Parathyroid adenoma (tissue), 2 donors: Measurements from ENCODE around the gene AKAP3.

Experiments
- H2AFZ ChIP-seq: fragments of 300-600 bp; sonication (generic); one replicate; pipeline ENCODE4 v1.7.0; 2017; ENCODE audit warnings: antibody characterized with exemption, mild to moderate bottlenecking
- H3K27ac ChIP-seq: fragments of 300-600 bp; sonication (generic); one replicate; pipeline ENCODE4 v1.7.0; 2017
- H3K27me3 ChIP-seq: fragments of 300-600 bp; sonication (generic); one replicate; pipeline ENCODE4 v1.7.0; 2017; ENCODE audit warnings: low read length; ENCODE audit not compliant: control insufficient read depth, insufficient read depth
- H3K36me3 ChIP-seq: fragments of 300-600 bp; sonication (generic); one replicate; pipeline ENCODE4 v1.7.0; 2017; ENCODE audit warnings: low read length; ENCODE audit not compliant: control insufficient read depth, insufficient read depth
- H3K4me1 ChIP-seq: fragments of 300-600 bp; sonication (generic); one replicate; pipeline ENCODE4 v1.7.0; 2017; ENCODE audit warnings: control low read depth
- H3K4me2 ChIP-seq: fragments of 300-600 bp; sonication (generic); one replicate; pipeline ENCODE4 v1.7.0; 2017; ENCODE audit warnings: low read length
- H3K4me3 ChIP-seq: fragments of 300-600 bp; sonication (generic); one replicate; pipeline ENCODE4 v1.7.0; 2017; ENCODE audit warnings: low read depth, low read length
- H3K79me2 ChIP-seq: fragments of 300-600 bp; sonication (generic); one replicate; pipeline ENCODE4 v1.7.0; 2017; ENCODE audit warnings: control low read depth
- H3K9ac ChIP-seq: fragments of 300-600 bp; sonication (generic); one replicate; pipeline ENCODE4 v1.7.0; 2017; ENCODE audit warnings: mild to moderate bottlenecking
- H3K9me3 ChIP-seq: fragments of 300-600 bp; sonication (generic); one replicate; pipeline ENCODE4 v1.7.0; 2017; ENCODE audit warnings: low read length; ENCODE audit not compliant: control insufficient read depth
- TF ChIP-seq, protein P1 (sequence below): fragments of 300-600 bp; sonication (generic); IDR thresholded peaks from one replicate; pipeline ENCODE4 v1.7.0; 2017; ENCODE audit warnings: antibody characterized with exemption, mild to moderate bottlenecking
- donor health status: primary hyperparathyroidism.

AKAP3 gene

DNA sequence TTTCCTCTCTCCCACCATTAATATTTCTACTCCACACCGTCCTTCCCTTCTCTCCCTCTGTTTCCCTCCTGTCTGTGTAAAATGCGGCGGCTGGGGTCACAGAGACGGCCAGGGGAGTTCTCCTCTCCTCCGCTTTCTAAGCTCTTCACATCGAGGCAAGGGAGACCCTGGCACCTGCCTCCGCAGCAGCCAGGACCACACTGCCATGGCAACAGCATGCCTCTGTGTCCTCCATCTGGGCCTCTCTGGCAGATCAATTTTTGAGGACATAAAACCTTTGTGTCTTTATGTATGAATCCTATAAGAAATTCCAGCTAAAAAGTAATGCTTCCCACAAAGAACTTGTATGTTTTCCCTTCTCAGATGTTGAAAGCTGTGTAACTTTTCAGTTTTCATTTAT lies 45.4 kb downstream of the AKAP3 start:
- H3K9me3 ChIP-seq, result no peaks in the 10 kb centered on the region
- no peak overlapping the region for H3K27ac ChIP-seq
- H3K36me3 ChIP-seq, result no peaks in the 10 kb centered on the region
- peaks cover 10% of the 10 kb centered on the region for H3K79me2 ChIP-seq
- no peak overlapping the region for H3K4me3 ChIP-seq
- no peaks in the 10 kb centered on the region for H3K27me3 ChIP-seq
- TF ChIP-seq, protein P1, sequence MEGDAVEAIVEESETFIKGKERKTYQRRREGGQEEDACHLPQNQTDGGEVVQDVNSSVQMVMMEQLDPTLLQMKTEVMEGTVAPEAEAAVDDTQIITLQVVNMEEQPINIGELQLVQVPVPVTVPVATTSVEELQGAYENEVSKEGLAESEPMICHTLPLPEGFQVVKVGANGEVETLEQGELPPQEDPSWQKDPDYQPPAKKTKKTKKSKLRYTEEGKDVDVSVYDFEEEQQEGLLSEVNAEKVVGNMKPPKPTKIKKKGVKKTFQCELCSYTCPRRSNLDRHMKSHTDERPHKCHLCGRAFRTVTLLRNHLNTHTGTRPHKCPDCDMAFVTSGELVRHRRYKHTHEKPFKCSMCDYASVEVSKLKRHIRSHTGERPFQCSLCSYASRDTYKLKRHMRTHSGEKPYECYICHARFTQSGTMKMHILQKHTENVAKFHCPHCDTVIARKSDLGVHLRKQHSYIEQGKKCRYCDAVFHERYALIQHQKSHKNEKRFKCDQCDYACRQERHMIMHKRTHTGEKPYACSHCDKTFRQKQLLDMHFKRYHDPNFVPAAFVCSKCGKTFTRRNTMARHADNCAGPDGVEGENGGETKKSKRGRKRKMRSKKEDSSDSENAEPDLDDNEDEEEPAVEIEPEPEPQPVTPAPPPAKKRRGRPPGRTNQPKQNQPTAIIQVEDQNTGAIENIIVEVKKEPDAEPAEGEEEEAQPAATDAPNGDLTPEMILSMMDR, result no peak
- H2AFZ ChIP-seq, result no peak overlapping the region
- H3K4me2 ChIP-seq, result no peak overlapping the region
- H3K9ac ChIP-seq, result no peak overlapping the region
- H3K4me1 ChIP-seq, result no peaks in the 10 kb centered on the region

DNA sequence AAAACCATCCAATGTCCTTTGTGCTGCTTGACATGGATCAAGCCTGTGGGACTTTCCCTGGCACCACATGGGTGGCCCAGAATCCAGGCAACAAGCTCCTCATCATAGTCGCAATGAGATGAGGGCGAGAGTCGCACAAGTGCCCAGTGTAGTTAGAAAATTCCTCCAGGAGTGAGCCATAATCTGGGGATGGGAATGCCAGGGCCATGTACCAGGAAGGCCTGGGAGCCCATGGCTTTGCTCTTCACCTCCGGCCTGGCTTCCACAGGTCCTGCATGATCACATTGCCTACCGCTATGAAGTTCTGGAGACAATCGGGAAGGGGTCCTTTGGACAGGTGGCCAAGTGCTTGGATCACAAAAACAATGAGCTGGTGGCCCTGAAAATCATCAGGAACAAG lies 53.0 kb downstream of the AKAP3 start:
- no peaks in the 10 kb centered on the region for H3K4me1 ChIP-seq
- H2AFZ ChIP-seq, result no peak overlapping the region
- no peaks in the 10 kb centered on the region for H3K9me3 ChIP-seq
- H3K36me3 ChIP-seq, result no peaks in the 10 kb centered on the region
- H3K4me3 ChIP-seq, result no peak overlapping the region
- no peaks in the 10 kb centered on the region for H3K27me3 ChIP-seq
- H3K79me2 ChIP-seq, result no peaks in the 10 kb centered on the region
- H3K4me2 ChIP-seq, result no peak overlapping the region
- no peak overlapping the region for H3K27ac ChIP-seq
- no peak overlapping the region for H3K9ac ChIP-seq
- TF ChIP-seq, protein P1, result no peak

DNA sequence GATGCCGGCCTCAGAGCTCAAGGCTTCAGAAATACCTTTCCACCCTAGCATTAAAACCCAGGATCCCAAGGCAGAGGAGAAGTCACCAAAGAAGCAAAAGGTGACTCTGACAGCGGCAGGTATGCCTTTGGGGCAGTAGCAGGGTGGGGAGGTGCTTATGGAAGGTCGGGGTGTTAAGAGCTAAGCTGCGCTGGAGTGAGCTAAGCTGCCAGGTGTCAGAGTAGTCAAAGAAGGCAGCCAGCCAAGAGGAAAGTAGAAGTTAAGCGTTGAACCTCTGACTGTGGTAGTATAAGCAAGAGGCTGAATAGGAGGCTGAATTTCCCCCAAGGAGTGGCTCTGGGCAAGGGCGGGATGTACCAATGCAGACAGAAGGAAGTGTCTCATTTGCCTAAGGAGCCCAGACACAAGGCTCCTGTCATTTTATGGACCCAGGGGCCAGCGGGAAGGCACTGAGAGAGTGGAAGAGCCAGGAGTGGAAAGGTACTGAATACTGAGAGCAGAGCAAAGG lies 57.6 kb downstream of the AKAP3 start:
- TF ChIP-seq, protein P1, result no peak
- H3K4me2 ChIP-seq, result no peak overlapping the region
- no peak overlapping the region for H3K4me3 ChIP-seq
- no peak overlapping the region for H3K9ac ChIP-seq
- H3K36me3 ChIP-seq, result no peaks in the 10 kb centered on the region
- H3K4me1 ChIP-seq, result no peaks in the 10 kb centered on the region
- no peaks in the 10 kb centered on the region for H3K9me3 ChIP-seq
- H3K27ac ChIP-seq, result no peak overlapping the region
- no peaks in the 10 kb centered on the region for H3K79me2 ChIP-seq
- H2AFZ ChIP-seq, result no peak overlapping the region
- H3K27me3 ChIP-seq, result no peaks in the 10 kb centered on the region

DNA sequence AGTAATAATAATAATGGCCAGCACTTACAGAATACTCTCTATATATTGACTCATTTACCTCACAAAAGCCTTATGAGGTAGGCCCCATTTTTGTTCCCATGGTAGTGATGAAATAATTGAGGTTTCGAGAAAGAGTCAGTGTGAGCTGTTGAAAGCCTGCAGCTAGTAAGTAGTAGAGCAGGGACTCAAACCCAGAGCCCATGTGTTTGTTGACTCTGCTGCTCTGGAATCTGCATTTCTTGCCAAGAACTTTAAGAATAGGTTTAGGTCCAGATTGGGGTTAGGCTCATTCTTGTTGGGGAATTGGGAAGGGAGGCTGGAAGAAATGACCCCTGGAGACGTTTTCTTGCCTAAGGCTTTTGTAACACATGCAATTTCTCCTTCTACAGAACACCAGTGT lies 58.9 kb downstream of the AKAP3 start:
- Histone ChIP-seq H3K9me3 (no peaks in the 10 kb centered on the region), H3K36me3 (no peaks in the 10 kb centered on the region), H3K4me3 (no peak overlapping the region), H3K4me1 (no peaks in the 10 kb centered on the region), H3K27ac (no peak overlapping the region), H2AFZ (no peak overlapping the region), H3K27me3 (no peaks in the 10 kb centered on the region), H3K79me2 (no peaks in the 10 kb centered on the region), H3K4me2 (no peak overlapping the region), H3K9ac (no peak overlapping the region)
- TF ChIP-seq, protein P1, result no peak

DNA sequence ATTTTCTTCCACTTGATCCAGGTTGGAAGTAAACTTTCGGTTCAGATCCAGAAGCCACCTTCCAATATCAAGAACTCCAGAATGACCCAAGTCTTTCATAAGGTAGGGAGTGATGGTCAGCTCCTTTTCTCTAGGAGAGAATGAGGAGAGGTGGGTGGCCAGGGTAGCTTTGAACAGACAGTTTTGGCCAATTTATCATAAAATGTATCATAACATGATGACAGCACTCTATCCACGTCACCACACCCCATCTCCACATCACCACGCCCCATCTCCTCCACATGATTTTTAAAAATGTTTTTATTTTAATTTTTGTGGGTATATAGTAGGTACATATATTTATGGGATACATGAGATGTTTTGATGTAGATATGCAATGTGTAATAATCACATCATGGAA lies 59.9 kb downstream of the AKAP3 start:
- H3K79me2 ChIP-seq, result no peaks in the 10 kb centered on the region
- H3K36me3 ChIP-seq, result no peaks in the 10 kb centered on the region
- H3K4me3 ChIP-seq, result no peak overlapping the region
- H3K27ac ChIP-seq, result no peak overlapping the region
- no peaks in the 10 kb centered on the region for H3K4me1 ChIP-seq
- no peak overlapping the region for H3K4me2 ChIP-seq
- H3K27me3 ChIP-seq, result no peaks in the 10 kb centered on the region
- no peaks in the 10 kb centered on the region for H3K9me3 ChIP-seq
- TF ChIP-seq, protein P1, result no peak
- H3K9ac ChIP-seq, result no peak overlapping the region
- H2AFZ ChIP-seq, result no peak overlapping the region
